Cardiac septum (tissue), 1 donor: ENCODE data around the gene SH3PXD2A. TPM values are rescaled to one million over a fixed set of nuclear protein-coding genes. Genes with fewer than 3 reads are reported as not detected.

ENCODE experiments used
- DNase-seq: peaks from one replicate; pipeline ENCODE4 v3.0.0-alpha.2; 2020; ENCODE audit warnings: low spot score
- intact Hi-C: fragments of 100-400 bp; cut with DNase I; formaldehyde crosslinking; loops from one replicate; pipeline ENCODE4 v1.14.0; 2022
- total RNA-seq: library from RNA; stranded (reverse); fragmentation: NEBNext Ultra II Directional; extraction: Animal tissue kit (Norgen Biotek cat#: 25700); gene quantifications from one replicate; pipeline ENCODE4 v1.2.1, GENCODE V29; 2021
- donor health status: DM: no; HTN: no; CAD: no.

SH3PXD2A gene
- total RNA-seq, 1 donor from 2014 or later = 45.0 TPM

- intact Hi-C loops = no loop called here
- no peak for DNase-seq
Observed at GRCh38 chr10:103724074-103724473, 131.3 kb downstream of the SH3PXD2A start.

- no peak for DNase-seq
- intact Hi-C loops = no loop called here
Observed at GRCh38 chr10:103723557-103723956, 131.8 kb downstream of the SH3PXD2A start.

- intact Hi-C loops = no loop called here
Observed at GRCh38 chr10:103722632-103723031, 132.7 kb downstream of the SH3PXD2A start.

GRCh38 chr10:103720964-103721335 lies 134.4 kb downstream of the SH3PXD2A start:
- intact Hi-C loops = no loop called here
- DNase-seq = no peak

More at GRCh38 chr10:103722632-103723031, 132.7 kb downstream of the SH3PXD2A start:
- no peak for DNase-seq

- no peak for DNase-seq
- intact Hi-C loops = no loop called here
Observed at GRCh38 chr10:103720328-103720963, 134.9 kb downstream of the SH3PXD2A start.

GRCh38 chr10:103719036-103719435 lies 136.3 kb downstream of the SH3PXD2A start:
- no peak for DNase-seq
- intact Hi-C loops = no loop called here

GRCh38 chr10:103718247-103718620 lies 137.1 kb downstream of the SH3PXD2A start:
- DNase-seq = no peak
- intact Hi-C loops = no loop called here

GRCh38 chr10:103717341-103718246 lies 137.8 kb downstream of the SH3PXD2A start:
- DNase-seq = no peak
- intact Hi-C loops = no loop called here

- intact Hi-C loops = no loop called here
- DNase-seq = no peak
Observed at GRCh38 chr10:103716206-103717160, 138.9 kb downstream of the SH3PXD2A start.

GRCh38 chr10:103715430-103715829 lies 139.9 kb downstream of the SH3PXD2A start:
- no peak for DNase-seq
- intact Hi-C loops = no loop called here

- intact Hi-C loops = no loop called here
- DNase-seq = no peak
Observed at GRCh38 chr10:103714232-103714891, 141.0 kb downstream of the SH3PXD2A start.

- no peak for DNase-seq
- intact Hi-C loops = loop anchor here (1.0 kb wide), 2 partner anchors 146 to 173 kb away; no protein-coding TSS in a partner anchor
Observed at GRCh38 chr10:103713676-103714075, 141.7 kb downstream of the SH3PXD2A start.

GRCh38 chr10:103712898-103713498 lies 142.4 kb downstream of the SH3PXD2A start:
- intact Hi-C loops = loop anchor here (1.0 kb wide), 2 partner anchors 146 to 173 kb away; no protein-coding TSS in a partner anchor
- no peak for DNase-seq

GRCh38 chr10:103712146-103712545 lies 143.2 kb downstream of the SH3PXD2A start:
- intact Hi-C loops = no loop called here
- DNase-seq = no peak

- intact Hi-C loops = no loop called here
- DNase-seq = no peak
Observed at GRCh38 chr10:103711351-103711994, 143.9 kb downstream of the SH3PXD2A start.

GRCh38 chr10:103710490-103710889 lies 144.9 kb downstream of the SH3PXD2A start:
- intact Hi-C loops = no loop called here
- DNase-seq = no peak

- intact Hi-C loops = no loop called here
- no peak for DNase-seq
Observed at GRCh38 chr10:103709341-103709920, 145.9 kb downstream of the SH3PXD2A start.
